ENCODE measurements around the gene MAJIN. TPM values are rescaled to one million over a fixed set of nuclear protein-coding genes. Genes with fewer than 3 reads are reported as not detected.

The MAJIN gene
- total RNA-seq: 1 to 10 TPM in 1 of 2 donors, not detected in 1; 7.4 TPM

- Histone ChIP-seq H3K4me3 (peak within 1 kb of the TSS in 1 of 2 donors; percentile 35), H3K27me3 (replicated peaks; ENCODE audit: insufficient read depth) (no peaks in the 10 kb centered on the region), H3K4me1 (replicated peaks) (no peaks in the 10 kb centered on the region), H3K36me3 (no peaks in the 10 kb centered on the region), H3K9me3 (no peaks in the 10 kb centered on the region), H3K27ac (no peak within 1 kb of the TSS)
- intact Hi-C loops (cut with DNase I): no loop called here
- TF ChIP-seq CTCF (IDR thresholded peaks at IDR 0.05): no peak
- TF ChIP-seq POLR2AphosphoS5 (IDR thresholded peaks at IDR 0.05): peak; percentile 88
- no peak for TF ChIP-seq POLR2A (IDR thresholded peaks at IDR 0.05)
- WGBS: 18% methylated on average over 61 of the region's 69 CpGs
- DNase-seq (ENCODE audit: low spot score): peak; percentile 55
Observed at GRCh38 chr11:64971421-64972233, at the start of gene MAJIN. TSS of gene MAJIN (minus strand) at chr11:64972108. CDS start at chr11:64959405, 12,703 bp downstream.

- no peak for DNase-seq (ENCODE audit: low spot score)
- Histone ChIP-seq H3K4me1 (replicated peaks) (no peaks in the 10 kb centered on the region), H3K27ac (no peak overlapping the region), H3K36me3 (no peaks in the 10 kb centered on the region), H3K4me3 (no peak overlapping the region), H3K27me3 (replicated peaks; ENCODE audit: insufficient read depth) (no peaks in the 10 kb centered on the region), H3K9me3 (no peaks in the 10 kb centered on the region)
- intact Hi-C loops (cut with DNase I): no loop called here
- WGBS: 90% methylated on average over 11 of the region's 11 CpGs
- no peak for TF ChIP-seq CTCF (IDR thresholded peaks at IDR 0.05)
- no peak for TF ChIP-seq POLR2A (IDR thresholded peaks at IDR 0.05)
- no peak for TF ChIP-seq POLR2AphosphoS5 (IDR thresholded peaks at IDR 0.05)
Observed at GRCh38 chr11:65021509-65021908, 49.6 kb upstream of the MAJIN start.

- 83% methylated on average over 3 of the region's 3 CpGs for WGBS
- Histone ChIP-seq H3K4me1 (replicated peaks) (no peaks in the 10 kb centered on the region), H3K4me3 (no peak overlapping the region), H3K27me3 (replicated peaks; ENCODE audit: insufficient read depth) (no peaks in the 10 kb centered on the region), H3K36me3 (no peaks in the 10 kb centered on the region), H3K9me3 (no peaks in the 10 kb centered on the region), H3K27ac (no peak overlapping the region)
- DNase-seq (ENCODE audit: low spot score): no peak
- intact Hi-C loops (cut with DNase I): no loop called here
- TF ChIP-seq CTCF (IDR thresholded peaks at IDR 0.05) (no peak), POLR2AphosphoS5 (IDR thresholded peaks at IDR 0.05) (no peak), POLR2A (IDR thresholded peaks at IDR 0.05) (no peak)
Observed at GRCh38 chr11:65021003-65021402, 49.1 kb upstream of the MAJIN start.

- no peaks in the 10 kb centered on the region for H3K36me3 ChIP-seq
Observed at GRCh38 chr11:65019824-65020223, 47.9 kb upstream of the MAJIN start.

More at GRCh38 chr11:65019824-65020223, 47.9 kb upstream of the MAJIN start:
- H3K4me3 ChIP-seq: no peak overlapping the region
- no peaks in the 10 kb centered on the region for H3K4me1 ChIP-seq (replicated peaks)
- H3K9me3 ChIP-seq: no peaks in the 10 kb centered on the region
- no peak overlapping the region for H3K27ac ChIP-seq
- TF ChIP-seq POLR2AphosphoS5 (IDR thresholded peaks at IDR 0.05) (no peak), POLR2A (IDR thresholded peaks at IDR 0.05) (no peak), CTCF (IDR thresholded peaks at IDR 0.05) (no peak)
- no peaks in the 10 kb centered on the region for H3K27me3 ChIP-seq (replicated peaks; ENCODE audit: insufficient read depth)
- DNase-seq (ENCODE audit: low spot score): no peak
- intact Hi-C loops (cut with DNase I): no loop called here
- 87% methylated on average over 7 of the region's 7 CpGs for WGBS

Measured in prostate gland (tissue), 2 donors.